COLO668 (cell line): ENCODE data around the gene CMSS1.

Experiments used
- DNase-seq: peaks from one replicate; lab custom pipeline; 2025; ENCODE audit not compliant: unreplicated experiment; lab: John Stamatoyannopoulos, UW

The CMSS1 gene

GRCh38 chr3:99933971-99934750 is 116.5 kb downstream of the CMSS1 start:
- DNase-seq: no peak

DNA sequence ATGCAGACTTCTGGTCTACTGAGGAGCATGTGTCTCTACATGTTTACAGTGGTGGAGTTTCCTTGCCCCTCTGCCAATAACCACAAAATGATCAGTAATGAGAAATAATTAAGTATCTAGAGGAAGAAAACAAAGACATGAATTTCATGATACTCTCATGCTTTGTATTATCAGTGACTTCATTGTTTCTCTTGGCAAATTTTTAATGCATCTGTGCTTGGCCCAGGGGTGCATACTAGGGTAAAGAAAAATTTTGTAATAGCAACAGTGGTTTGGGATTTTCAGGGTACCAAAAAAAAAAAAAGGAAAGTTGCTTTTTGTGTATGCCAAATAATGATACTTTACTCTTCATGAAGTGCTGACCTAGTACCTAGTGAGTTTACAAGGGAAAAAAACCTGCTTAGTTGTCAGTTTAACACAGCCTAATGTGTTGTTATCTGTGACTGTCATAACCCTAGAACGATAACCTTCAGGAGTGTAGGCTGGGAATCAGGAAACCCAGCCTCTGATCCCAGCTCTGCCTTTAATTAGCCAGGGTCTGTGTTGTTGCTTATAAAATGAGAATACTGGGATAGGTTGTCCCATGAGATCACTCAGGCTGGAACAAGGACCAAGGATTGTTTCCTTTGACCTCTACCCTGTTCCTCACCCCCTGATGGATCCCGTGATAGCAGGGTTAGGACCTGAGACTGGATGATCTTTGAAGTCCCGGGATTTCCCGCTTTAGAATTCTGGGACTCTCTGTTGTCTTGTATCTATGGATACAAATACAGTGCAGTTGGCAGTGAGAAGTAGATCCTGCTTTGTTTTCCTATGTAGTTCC is 117.5 kb downstream of the CMSS1 start:
- DNase-seq: no peak

- DNase-seq: no peak
Measured at GRCh38 chr3:99938270-99938911, 120.7 kb downstream of the CMSS1 start.

DNA sequence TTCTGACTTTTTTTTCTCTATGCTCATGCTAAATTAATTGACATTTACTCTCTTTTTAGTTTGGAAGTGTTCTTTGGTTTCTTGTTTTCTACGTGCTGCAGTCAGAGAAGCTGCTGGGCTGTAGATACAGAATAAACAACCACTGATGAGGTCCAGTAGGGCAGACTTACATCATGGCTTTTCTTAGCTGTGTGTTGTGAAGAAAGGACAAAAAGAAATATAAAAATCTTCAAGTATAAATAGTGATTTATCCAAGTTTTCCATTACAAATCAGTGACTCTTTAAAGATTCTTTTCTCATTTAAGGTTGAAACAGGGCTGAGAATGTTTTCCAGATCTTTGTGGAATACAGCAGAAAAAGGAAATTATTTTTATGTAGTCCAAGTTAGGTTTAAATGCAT is 122.2 kb downstream of the CMSS1 start:
- no peak for DNase-seq

GRCh38 chr3:99940350-99940749 is 122.7 kb downstream of the CMSS1 start:
- no peak for DNase-seq

DNA sequence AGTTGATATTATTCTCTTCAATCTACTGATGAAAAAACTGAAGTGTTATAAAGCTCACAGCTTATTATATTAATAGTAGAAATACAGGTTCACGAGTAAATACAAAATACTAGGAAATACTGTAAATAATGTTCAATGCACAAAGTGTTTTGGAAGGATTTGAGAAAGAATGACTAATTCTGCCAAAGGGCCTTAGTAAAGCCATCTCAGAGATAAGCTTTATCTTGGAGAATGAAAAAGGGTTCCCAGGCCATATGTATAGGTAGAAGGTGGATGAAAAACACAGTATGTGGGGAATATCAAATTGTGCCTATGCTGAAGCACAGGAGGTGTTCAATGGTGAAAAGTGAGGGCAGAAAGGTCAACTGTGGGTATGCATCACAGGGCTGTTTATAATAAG is 123.5 kb downstream of the CMSS1 start:
- DNase-seq: no peak

DNA sequence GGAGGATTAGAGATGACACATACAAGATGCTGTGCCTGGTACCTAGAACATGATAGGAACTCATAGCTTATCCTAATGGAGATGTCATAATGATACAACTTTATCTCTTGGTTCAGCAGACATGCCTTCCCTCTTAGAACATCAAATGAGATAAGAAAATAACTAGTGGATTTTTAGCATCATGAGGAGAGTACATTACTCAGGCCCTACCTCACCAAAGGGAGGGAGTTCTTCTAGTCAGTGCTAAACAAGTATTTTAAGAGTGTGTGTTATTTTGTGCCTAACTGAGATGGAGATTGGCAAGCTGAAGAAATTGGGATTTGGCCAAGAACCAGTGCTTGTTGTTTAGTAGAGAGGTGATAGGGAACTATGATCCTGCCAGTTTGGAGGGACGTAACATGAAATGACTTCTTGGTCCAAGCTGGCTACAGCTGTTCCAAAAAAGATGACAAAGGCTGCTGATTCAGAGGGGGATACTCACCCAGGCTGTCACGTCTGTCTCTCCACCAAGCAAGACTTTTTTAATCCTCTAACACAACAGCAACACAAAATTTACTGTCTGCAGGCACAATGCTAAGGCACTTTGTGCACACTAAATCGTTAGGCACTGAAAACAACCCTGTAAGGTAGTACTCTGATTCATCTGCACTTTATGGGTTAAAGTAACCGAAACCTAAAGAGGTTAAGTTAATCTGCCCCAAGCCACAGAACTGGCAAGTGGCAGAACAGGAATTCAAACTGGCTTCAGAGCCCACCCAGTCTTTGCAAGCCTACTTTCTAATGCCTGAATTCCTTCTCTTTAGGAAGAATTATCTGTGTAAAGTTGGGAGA is 126.5 kb downstream of the CMSS1 start:
- DNase-seq: no peak

DNA sequence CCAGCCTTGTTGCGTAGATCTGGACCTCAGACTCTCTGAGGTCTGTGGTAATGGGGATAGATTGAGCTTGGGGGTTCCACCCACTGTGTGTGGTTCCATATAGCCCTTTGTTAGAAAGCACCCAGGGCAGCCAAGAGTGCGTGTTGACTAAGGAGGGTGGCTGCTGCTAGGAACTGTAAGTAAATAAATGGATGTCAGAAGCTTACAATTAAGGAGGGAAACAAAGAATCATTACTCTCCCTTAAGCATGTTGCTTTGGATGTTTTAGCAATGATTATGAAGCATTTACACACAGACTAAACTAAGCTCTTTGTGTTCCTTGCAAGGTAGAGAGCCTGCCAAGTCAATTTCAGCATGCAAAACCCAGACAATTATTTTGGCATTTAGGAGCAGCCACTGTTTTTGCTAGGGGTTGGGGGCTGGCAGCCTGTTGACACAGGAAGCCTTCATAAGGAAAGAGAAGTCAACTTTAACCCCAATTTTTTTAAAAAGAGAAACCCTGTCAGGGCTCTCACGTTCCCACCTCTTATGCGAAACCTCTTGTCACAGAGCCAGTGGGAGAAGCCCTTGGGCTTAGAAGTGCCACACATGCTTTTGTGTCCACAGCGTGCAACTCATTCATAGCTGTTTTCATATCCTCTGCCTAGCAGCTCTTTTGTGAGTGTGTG is 127.8 kb downstream of the CMSS1 start:
- DNase-seq: no peak

DNA sequence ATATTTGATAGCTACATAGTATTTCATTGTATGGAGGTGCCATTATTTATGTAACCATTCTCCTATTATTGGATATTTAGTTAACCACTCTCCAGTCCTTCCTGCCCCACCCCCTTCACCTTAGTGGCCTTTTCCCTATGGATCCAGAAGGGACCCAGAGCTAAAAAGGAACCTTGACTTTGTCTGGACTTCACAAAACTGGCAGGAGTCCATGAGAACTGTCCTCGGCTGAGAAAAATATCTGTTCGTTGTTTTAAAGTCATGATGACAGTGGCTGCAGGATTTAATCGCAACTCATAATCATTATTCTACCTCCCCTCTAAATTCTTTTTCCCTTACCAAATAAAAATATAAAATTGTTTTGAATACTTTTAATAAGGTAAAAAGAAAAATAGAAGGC is 129.7 kb downstream of the CMSS1 start:
- no peak for DNase-seq

DNA sequence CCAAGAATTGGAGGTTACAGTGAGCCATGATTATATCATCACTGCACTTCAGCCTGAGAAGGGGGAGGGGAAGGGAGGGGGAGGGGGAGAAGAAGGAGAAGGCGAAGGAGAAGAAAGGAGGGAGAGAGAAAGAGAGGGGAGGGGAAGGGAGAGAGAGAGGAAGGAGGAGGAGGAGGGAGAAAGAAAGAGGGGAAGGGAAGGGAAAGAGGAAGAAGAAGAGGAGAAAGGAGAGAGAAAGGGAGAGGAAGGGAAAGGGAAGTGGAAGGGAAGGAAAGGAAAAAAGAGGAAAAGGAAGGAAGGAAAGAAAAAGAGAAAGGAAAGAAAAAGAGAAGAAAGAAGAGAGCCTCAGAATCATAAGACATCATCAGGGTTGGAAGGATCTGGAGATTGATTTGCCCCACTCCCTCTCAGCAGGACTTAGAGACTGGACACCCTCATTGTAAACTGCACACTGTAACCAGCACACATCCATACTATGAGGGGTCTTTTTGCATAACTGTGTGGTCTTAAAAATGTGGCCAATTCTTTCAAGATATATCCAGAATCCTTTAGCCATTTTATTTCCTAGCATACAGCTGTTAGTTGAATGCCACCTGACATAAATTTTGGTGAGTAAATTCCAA is 130.9 kb downstream of the CMSS1 start:
- no peak for DNase-seq

- no peak for DNase-seq
Measured at GRCh38 chr3:99949956-99950670, 132.5 kb downstream of the CMSS1 start.

DNA sequence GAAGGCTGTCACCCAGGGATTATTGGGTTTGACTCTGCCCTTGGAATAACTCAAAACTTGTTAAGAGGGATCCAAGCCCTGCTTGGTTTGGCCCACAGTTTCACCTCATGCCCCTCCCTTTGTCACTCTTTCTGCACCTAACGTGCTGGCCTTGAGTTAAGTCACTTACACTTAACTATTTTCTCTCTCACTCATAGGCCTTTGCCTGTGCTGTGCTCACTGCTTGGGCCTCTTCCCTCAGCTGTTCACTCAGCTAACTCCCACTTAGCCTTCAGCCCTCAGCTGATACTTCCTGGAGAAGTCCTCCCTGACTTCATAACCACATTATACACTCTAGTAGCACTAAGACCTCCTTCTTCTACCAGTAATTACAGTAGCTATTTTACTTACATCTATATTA is 133.3 kb downstream of the CMSS1 start:
- DNase-seq: no peak

DNA sequence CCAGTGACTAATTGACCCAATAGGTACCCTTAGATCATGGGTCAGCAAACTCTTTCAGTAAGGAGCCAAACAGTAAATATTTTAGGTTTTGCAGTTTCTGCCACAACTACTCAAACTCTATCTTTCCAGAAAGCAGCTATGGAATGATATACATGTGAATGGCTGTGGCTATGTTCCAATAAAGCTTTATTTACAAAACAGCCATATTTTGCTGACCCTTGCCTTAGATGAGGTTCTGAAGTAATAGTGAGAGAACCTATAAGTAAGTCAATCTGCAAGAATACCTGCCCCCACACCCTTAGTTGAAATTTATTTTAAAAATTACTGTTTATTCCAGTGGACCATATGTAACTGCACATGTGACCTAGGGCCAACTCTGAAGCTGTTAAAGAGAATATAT is 134.0 kb downstream of the CMSS1 start:
- no peak for DNase-seq

DNA sequence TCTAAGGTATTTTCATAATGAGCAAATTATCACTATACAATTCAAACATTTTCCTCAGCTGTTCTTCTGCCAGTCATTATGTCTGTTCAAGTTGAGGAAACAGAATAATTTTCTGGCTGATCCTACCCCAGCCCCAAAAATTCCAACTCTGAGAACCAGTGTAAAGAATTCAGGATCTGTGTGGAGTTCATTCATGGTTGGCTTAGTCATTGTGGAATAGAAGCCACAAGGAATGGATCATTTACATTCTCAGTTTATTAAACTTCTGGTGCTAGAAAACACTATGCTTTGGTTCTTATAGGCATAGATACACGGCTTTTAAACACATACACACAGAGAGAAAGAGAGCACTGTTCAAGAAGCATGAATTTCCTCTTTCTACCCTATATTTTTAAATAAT is 134.6 kb downstream of the CMSS1 start:
- no peak for DNase-seq

GRCh38 chr3:99953596-99953995 is 135.9 kb downstream of the CMSS1 start:
- no peak for DNase-seq

DNA sequence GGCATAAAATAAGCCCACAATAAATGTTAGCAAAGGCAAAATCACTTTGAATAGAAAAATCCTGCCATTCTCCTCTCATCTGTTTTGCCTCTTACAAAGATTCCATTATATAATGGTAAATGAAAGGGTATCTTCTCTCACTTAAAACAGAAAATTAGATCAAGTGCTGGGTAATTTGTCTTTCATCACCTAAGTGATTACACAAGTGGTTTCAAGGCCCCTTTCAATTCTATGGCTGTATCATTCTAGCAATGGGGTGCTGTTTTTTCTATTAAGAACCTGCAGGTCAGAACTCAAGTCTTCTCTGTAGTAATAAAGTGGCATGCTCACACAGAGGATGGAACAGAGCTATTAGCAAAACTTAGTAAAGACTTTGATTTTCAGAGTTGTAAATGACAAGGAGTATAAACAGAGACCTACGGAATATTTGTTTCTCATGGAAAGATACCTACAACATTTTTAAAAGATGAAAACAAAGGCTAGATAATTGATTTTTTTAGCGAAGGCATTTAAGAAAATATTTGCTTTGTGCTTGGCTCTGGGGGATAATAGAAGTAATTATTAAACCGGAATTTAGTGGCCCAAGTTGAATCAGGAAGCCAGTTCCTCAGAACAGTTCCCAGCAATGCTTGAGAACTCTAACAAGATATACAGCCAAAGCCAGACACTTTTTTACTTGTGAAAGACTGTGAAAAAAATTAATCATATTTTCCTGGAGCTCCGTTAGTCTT is 137.4 kb downstream of the CMSS1 start:
- no peak for DNase-seq

DNA sequence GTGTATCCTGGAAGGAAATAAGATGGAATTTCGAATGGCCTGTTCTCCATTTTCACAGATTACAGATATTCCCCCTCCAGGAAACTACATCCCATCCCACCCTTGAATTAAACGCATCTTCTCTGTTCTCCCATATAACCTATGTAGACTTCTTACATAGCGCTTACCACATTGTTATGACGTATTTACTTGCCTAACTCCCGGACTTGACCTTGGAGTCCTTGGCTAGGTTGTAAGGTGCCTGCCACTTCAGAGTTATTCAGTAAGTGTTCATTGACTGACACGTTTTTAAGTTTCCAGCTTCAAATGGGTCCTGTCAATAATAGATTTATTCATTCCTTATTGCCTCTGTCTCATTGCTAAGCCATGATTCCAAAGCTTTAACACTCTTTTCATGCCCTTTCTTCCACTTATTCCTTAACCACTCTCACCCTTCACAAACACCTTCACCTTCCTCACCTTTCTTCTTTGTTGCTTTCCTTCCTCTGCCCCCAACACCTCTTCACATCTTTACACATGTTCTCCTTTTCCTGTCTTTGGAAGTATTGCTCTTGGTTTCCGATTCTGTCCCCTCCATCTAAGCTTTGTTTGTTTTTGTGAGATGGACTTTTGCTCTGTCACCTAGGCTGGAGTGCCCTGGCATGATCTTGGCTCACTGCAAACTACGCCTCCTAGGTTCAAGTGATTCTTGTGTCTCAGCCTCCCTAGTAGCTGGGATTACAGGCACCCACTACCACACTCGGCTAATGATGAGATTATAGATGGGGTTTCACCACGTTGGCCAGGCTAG is 138.3 kb downstream of the CMSS1 start:
- no peak for DNase-seq
